Right renal cortex interstitium (tissue), 3 donors: ENCODE results near the gene DYNLT1. TPM values are rescaled to one million over a fixed set of nuclear protein-coding genes. Genes with fewer than 3 reads are reported as not detected.
A peak's percentile ranks its signal among the peaks of the same experiment; 100 is the strongest.
"Not testable (repeated sequence)": the region's sequence is repeated elsewhere in the genome, so short reads cannot be mapped to it uniquely, and the experiment has no call there.

Source experiments
- DNase-seq, 3 donors: peaks; one replicate each; pipeline ENCODE4 v3.0.0-alpha.2; 2013; ENCODE audit warnings: low read depth in 3 of 3, low spot score in 2 of 3
- polyA plus RNA-seq, 3 donors: library from polyadenylated mRNA; unstranded; fragments of 120-200 nt; gene quantifications; one replicate each; pipeline ENCODE4 v1.2.1, GENCODE V29; 2013; ENCODE audit not compliant: insufficient read length in 3 of 3

The DYNLT1 gene
- polyA plus RNA-seq, 3 donors, result 193 to 222 (median 206) TPM

DNA sequence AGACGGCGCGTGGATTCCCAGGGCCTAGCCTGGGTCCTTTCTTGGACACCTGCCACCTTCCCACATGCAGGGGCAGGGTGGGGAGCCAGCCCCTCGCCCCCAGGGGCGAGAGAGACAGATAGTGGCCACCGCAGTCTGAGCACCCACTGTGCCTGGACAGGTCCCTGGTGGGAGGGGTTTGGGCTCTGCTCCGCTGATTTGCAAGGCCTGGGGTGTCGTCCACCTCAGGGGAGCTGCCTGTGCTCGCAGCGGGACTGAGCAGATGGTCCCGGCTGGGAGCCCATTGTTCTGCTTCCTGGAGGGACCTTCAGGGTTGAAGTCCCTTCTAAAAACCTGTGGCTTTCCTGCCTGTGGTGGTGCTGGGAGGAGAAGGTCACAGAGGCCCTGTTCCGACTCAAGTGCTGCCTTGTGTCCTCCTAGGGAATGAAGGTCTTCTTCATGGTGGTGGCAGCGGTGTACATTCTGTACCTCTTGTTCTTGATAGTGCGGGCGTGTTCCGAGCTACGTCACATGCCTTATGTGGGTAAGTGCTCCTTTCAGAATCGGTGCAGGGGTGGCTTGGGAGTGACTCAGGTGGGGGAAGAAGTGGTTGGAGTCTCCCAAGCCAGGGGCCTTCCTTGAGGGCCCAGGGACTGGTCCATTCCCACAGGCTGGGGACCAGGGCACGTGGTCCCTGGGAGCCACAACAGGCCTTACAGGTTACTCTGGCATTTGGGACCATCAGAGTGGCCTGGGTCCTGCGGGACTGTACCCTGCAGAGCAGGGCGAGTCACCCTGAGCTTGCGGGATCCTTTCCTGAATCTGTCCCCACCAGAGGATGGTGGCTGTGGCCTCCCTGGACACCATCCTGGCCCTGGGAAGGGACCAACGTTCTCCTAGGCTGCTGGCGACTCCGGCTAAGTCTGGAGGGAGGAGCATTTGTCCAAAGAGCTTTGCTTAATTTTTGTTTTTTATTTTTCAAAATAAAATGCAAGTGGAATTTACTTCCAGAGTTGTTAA lies 19.6 kb downstream of the DYNLT1 start:
- no peak for DNase-seq

DNA sequence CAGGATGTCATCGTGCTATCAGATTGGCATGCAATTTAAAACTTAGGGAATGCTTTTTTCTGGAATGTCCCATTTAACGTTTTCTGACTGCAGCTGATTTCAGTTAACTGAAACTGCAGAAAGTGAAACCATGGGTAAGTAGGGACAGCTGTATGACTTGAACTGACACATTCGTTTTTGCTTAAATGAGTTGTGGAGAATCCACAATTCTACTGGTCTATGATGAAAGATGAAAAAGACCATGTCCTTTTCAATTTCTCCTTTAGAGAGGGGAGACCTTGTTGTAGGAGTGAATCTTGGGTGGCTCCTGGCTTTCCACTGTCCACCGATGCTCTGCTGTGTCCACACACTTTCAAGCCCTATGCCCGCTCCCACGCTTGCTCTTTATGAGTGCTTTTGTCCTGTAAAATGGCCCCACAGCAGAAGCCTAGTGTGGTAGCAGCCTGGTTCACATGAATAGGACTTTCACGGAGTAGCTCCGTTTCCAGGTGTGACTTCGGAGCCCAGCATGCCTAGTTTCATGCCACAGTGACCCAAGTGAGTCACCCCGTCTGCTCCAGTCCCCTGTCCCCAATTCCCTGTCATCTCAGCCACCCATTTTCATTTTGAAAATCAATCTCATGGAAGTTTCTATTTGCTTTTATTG lies 21.9 kb downstream of the DYNLT1 start:
- no peak for DNase-seq

DNA sequence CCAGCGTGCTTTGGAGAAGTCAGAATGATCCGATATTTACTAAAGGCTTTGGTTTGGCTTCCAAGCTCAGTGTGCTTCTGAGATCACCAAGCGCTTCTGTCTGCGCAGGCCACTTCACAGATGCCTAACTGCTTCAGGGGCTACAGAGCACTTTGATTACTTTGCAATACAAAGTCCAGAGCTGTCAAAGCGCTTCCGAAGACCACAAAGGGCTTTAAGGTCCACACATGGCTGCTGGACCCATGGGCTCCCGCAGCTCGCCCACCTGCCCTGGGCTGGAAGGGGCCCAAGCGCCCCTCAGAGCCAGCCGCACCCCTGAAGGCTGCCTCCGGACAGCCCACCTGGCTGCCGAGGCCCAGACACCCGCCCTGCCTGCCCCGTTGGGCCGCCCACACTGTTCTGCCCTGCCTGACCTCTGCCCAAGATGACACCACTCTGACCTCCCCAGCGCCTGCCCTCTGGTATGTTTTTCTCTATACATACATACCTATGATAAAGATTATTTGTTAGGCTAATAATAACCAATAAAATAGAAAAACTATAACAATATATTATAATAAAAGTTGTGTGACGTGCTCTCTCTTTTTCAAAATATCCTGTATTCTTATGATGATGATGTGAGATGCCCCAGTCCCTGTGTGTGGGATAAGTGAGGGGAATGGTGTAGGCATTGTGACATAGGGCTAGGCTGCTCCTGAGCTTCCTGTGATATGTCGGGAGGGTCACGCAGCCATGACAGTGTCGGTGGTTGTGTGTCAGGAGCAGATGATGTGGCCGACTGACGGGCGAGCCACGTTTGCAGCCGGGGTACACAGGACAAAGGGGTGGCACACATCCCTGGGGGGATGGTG lies 22.6 kb downstream of the DYNLT1 start:
- DNase-seq, result no peak

DNA sequence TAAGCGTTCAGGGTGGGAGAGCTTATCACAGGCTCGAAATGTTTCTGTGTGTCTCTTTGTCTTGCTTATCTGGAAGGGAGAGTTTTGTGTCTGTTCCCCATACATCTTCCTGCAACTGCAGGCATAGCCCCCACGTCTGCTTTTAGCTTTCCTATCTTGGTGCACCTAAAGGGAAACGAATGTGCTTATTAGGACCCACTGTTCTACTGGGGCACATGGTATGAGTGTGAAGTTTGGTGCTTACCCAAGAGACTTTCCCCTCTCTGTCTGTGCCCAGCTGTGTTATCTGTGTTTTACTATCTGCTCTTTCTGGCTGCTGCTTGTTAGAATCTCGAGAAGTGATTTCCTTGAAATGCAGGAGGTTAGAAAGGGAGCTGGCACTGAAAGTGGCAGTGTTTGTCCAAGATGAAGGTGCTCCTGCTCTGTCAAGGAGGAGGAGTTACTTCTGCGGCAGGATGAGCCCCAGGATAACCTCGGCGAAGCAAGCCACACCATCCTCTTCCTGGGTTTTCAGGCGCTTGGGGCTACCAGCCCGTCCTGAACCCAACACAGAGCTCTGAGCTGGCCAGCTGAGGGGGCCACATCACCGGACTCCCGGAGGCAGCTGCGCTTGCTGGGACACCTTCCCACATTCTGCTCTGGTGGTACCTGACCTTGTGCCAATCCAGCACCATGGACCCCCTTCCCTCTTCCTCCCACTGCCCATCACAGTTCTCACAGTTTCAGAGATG lies 23.4 kb downstream of the DYNLT1 start:
- DNase-seq, result no peak

DNA sequence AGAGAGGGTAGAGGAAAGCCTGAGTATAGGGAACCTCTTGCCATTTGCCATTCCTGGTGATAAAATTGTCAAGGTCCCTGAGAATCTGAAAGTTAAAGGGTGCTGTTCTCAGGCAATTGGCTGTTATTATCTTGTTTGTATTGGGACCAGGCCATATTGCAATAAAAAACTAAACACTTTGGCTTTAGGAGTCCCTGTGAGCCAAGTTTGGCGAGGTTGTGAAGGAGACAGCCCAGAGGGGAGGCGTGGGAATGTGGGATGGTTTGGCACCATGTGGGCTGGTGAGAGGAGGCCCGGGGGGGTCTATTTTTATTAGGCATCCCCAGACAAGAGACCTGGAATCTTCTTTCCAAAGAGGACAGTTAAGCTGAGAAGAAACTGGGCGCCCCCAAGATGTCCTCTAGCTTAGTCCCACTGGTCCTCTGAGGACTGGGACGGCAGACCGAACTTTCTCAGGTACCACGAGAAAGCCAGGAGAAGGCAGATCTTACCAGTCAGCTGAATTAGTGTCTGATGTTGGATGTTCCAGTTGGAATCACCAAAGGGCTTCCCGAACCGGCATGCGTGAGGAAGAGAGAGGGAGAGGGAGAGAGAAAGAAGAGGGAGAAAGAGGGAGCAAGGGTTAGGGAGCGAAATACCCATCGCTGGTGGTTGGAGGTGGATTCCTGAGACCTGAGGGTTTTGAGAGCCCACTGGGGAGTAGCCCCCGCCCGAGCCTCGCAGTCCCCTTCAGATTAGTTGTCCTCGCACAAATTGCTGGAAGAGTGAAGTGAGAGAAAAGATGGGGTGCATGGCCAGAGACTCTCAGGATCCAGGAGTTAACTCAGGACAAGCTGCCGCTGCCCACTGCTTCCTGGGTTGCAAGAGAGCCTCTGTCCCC lies 24.4 kb downstream of the DYNLT1 start:
- no peak for DNase-seq

DNA sequence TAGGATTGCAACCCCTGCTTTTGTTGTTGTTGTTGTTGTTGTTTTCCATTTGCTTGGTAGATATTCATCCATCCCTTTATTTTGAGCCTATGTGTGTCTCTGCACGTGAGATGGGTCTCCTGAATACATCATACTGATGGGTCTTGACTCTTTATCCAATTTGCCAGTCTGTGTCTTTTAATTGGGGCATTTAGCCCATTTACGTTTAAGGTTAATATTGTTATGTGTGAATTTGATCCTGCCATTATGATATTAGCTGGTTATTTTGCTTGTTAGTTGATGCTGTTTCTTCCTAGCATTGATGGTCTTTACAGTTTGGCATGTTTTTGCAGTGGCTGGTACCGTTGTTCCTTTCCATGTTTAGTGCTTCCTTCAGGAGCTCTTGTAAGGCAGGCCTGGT lies 26.3 kb downstream of the DYNLT1 start:
- DNase-seq, result not testable (repeated sequence)

DNA sequence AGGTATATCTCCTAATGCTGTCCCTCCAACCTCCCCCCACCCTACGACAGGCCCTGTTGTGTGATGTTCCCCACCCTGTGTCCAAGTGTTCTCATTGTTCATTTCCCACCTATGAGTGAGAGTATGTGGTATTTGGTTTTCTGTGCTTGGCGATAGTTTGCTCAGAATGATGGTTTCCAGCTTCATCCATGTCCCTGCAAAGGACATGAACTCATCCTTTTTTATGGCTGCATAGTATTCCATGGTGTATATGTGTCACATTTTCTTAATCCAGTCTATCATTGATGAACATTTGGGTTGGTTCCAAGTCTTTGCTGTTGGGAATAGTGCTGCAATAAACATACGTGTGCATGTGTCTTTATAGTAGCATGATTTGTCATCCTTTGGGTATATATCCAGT lies 29.9 kb downstream of the DYNLT1 start:
- not testable (repeated sequence) for DNase-seq

DNA sequence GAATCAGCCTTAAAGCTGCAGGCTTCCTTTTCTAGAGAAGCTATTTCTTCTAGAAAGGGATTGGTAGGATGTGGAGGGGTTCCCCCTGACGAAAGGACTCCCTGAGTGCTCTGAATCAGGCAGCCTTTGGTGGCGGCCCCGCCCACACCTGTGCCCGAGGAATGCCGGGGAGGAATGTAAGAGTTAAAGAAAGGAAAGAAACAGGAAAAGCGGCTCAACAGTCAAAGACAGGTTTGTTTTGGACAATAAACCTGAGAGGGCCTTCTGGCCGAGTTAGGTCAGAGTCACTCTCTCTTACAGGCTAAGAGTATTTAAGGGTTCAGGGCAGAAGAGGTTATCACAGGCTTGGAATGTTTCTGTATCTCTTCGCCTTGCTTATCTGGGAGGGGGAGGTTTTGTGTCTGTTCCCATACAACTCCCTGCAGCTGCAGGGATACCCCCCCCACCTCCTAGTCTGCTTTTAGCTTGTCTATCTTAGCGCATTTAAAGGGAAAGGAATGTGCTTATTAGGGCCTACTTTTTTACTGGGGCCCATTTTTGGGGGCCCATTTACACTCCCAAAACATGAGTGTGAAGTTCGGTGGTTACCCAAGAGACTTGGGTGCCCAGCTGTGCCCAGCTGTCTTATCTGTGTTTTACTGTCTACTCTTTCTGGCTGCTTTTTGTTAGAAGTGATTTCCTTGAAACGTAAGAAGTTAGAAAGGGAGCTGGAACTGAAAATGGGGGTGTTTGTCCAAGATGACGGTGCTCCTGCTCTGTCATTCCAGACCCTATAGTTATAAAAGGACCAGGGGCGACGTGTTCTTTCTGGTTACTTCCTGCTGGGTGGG lies 32.8 kb downstream of the DYNLT1 start:
- DNase-seq, result no peak

DNA sequence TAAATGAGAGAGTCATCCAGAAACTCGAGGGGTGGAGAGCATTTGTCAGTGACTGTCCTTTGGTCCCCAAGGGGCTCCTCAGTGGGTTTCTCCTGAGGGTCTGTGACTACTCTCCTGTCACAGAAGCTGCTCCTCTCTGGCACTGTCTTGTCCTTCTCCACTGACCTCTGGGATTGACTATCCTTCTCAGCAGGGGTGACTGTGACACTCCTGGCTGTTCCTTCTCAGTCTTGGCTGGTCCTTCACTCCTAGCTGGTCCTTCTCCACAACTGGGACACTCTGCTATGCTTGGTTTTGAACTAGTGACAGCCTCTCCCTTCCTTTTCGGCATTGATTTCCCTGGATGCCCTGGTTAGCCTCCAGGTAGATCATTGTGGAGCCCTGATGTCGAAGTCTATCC lies 33.5 kb downstream of the DYNLT1 start:
- DNase-seq, result no peak

DNA sequence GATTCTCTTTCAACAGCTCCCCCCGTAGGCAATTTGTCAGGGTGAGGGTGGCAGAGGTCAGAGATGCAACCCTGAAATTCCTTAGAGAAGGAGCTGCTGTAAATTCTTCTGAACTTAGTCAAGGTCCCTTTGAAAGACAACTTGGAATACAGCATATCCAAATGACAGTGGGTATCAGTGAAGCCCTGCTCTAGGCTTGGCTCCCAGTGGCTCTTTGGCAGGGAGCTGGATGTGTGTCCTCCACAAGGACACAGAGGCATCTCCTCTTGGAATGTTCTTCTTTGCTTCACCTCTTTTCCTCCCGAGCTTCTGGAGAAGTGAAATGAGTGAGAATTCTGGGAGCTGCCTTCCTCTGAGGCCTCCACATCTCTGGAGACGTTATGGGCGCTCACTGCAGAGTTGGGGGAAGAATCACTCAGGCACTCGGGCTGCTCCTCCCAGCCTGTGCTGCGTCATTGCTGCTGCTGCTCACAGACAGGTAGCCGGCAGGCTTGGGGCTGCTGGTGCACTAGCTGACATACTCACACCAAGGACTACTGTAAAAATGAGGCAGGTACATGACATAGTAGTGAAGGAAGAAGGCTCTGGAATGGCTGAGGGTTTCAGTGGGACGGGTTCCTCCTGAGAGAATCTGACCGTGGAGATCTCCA lies 34.1 kb downstream of the DYNLT1 start:
- no peak for DNase-seq

DNA sequence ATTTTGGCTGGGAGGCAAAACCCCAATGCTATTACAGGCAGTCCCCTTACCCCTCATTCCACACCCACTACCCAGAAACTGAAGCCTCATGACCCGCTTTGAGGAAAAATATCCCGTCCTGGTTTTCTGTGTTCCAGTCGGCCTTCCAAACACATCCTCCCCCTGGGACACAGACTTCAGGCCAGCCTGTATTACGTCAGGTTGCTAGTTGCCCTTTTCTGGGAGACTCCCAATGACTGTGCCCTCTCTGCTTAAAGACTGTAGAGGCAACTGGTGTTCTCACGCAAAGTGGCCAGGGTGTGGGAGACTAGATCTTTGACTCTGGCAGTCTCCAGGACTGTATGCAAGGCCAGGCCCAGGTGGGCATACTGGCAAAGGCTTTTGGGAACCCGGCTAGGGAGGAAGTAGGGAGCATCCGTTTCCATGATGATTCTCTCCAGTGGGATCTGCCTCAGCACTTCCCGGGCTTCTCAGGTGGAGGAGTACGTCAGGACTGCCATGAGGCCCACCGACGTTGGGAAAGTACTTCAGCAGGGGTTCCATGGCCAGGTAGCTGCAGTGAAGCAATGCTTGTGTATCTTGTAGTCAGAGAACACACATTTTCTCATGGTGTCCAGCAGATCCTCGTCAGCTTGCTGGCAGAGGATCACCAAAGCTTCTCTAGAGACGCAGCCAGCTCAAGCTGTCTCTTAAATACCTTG lies 34.9 kb downstream of the DYNLT1 start:
- DNase-seq, result no peak

DNA sequence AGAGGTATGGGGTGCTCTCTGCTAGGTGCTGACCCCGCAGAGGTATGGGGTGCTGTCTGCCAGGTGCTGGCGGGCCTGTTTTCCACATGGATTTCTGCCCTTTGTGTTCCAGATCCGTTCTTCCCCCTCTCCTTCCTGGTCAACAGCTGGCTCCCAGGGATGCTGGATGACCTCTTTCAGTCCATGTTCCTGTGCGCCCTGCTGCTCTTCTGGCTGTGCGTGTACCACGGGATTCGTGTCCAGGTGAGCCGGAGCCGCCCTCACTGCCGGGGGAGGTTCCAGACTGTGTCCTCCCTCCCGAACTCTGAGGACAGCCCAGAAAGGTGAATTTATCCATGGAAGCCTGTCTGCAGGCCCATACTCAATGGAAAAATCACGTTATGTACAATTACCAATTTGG lies 36.3 kb downstream of the DYNLT1 start:
- no peak for DNase-seq

DNA sequence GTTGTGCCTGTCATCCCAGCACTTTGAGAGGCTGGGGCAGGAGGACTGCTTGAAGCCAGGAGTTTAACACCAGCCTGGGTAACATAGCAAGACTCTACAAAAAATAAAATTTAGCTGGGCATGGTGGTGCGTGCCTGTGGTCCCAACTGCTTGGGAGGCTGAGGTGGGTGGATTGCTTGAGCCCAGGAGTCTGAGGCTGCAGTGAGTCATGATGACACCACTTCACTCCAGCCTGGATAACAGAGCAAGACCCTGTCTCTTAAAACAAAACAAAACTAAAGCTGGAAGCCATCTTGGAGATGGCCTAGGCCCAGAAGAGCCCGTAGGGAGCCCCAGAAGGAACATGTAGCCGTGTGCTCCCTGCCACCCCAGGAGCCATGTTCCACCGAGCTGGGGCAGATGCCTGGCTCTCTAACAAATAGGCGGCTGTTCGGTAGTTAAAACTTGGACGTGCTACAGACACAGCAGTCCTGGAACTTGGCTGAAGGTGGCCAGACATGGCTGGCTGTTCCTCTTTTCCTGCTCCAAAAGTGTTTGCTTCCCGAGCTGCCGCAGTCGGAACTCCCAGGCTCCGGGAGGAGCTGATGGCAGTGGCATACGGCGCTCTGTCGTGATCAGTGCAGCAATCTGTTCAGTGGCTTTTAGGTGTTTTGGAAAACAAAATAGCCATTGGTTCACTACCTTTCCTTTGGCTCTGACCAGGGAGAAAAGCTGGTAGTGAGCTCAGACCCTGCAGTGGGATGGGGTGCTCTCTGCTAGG lies 37.0 kb downstream of the DYNLT1 start:
- DNase-seq, result no peak

DNA sequence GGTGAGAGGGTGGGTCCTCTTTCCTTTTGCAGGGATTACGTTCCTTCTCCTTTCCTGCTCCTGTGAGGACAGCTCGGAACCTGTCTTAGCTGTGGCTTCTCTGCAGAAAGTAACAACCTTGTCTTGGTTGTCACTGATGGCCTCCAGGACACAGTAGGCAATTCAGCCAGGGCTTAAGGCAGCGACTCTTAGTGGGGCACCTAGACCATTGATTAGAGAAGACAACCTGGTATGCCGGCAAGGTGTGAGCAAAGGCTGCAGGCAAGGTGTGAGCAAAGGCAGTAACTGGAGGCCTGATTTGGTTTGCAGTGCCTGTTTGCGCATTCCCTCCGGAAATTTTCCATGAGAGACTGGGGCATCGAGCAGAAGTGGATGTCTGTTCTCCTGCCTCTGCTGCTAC lies 37.6 kb downstream of the DYNLT1 start:
- no peak for DNase-seq

DNA sequence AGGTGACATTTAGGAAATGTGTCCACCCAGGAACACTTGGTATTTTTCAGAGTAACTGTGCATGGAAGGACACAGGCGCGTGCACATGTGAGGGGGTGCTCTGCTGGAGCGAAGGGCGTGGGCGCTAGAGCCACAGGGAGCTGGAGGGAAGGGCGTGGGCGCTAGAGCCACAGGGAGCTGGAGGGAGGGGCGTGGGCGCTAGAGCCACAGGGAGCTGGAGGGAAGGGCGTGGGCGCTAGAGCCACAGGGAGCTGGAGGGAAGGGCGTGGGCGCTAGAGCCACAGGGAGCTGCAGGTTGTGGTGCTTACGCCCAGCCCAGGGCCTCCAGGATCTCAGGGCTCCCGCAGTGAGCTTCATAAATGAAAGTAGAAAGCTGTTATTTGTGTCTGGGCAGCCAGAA lies 38.5 kb downstream of the DYNLT1 start:
- DNase-seq, result not testable (repeated sequence)

DNA sequence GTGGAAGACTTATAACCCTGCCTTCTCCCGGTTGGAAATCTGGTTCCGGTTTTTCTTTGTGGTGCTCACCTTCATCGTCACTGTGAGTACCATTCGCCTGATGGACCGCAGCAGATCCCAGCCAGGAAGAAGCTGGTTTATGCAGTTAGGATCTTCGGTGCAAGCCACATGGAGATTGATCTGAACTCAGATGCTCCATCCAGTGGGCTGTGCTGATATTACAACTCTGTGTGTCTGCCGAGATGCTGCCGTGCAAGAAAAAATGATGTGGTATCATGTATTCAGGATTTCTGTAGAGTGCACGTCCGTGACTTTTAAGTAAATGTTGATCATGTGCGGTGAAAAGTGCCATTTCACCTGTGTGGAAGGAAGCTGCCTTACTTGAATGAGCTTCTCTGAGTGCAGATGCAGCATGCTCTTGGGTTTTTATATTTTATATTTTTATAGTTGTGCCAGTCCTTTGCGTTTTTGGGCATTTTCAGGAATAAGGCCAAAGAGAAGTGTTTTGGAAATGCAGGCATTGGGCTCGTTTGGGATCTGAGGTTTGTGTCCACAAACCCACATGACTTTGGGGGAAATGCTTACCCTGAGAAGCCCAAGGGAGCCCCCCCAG lies 39.2 kb downstream of the DYNLT1 start:
- peak in 2 of 3 donors; percentile 44 to 53 for DNase-seq
